Type B pancreatic cell (in vitro differentiated cells): ENCODE measurements around the gene CCDC158. TPM values are rescaled to one million over a fixed set of nuclear protein-coding genes. Genes with fewer than 3 reads are reported as not detected.

Source experiments
- DNase-seq: peaks from one replicate; pipeline ENCODE4 v3.0.0; 2021; ENCODE audit warnings: mixed read lengths; ENCODE audit not compliant: unreplicated experiment; ENCODE audit errors: extremely low spot score
- H3K27ac Mint-ChIP-seq: 2 replicates; pipeline ENCODE4 v1.8.0; 2021; ENCODE audit warnings: mild to moderate bottlenecking, mixed read lengths
- H3K27me3 Mint-ChIP-seq: 2 replicates; pipeline ENCODE4 v1.8.0; 2021; ENCODE audit warnings: mixed read lengths
- H3K36me3 Mint-ChIP-seq: 2 replicates; pipeline ENCODE4 v1.8.0; 2021; ENCODE audit warnings: mixed read lengths
- H3K4me1 Mint-ChIP-seq: one replicate; pipeline ENCODE4 v1.8.0; 2021; ENCODE audit warnings: mixed read lengths; ENCODE audit not compliant: unreplicated experiment
- H3K4me3 Mint-ChIP-seq: 2 replicates; pipeline ENCODE4 v1.8.0; 2021; ENCODE audit warnings: mild to moderate bottlenecking, mixed read lengths
- H3K9me3 Mint-ChIP-seq: 2 replicates; pipeline ENCODE4 v1.8.0; 2021; ENCODE audit warnings: mixed read lengths
- CTCF ChIP-seq: fragments of 200-600 bp; sonication (generic); conservative IDR thresholded peaks from 2 replicates; pipeline ENCODE4 v1.5.0; 2021; ENCODE audit warnings: antibody characterized with exemption, mild to moderate bottlenecking
- total RNA-seq: library from RNA; stranded (reverse); gene quantifications from 2 replicates; pipeline ENCODE4 v1.2.1, GENCODE V29; 2021; ENCODE audit warnings: low replicate concordance

The CCDC158 gene
- total RNA-seq, 1 donor from 2014 or later, result not detected

GRCh38 chr4:76334885-76335284, 86.1 kb downstream of the CCDC158 start:
- TF ChIP-seq CTCF, result no peak
- no peak overlapping the region for H3K4me3 Mint-ChIP-seq
- H3K36me3 Mint-ChIP-seq, result no peaks in the 10 kb centered on the region
- H3K27me3 Mint-ChIP-seq, result no peaks in the 10 kb centered on the region
- H3K9me3 Mint-ChIP-seq, result peaks cover 5% of the 10 kb centered on the region
- H3K27ac Mint-ChIP-seq, result no peak overlapping the region
- no peak for DNase-seq
- H3K4me1 Mint-ChIP-seq, result peaks cover 2% of the 10 kb centered on the region

- H3K27ac Mint-ChIP-seq, result no peak overlapping the region
- no peak for DNase-seq
- H3K4me3 Mint-ChIP-seq, result no peak overlapping the region
- H3K9me3 Mint-ChIP-seq, result peaks cover 13% of the 10 kb centered on the region
- no peaks in the 10 kb centered on the region for H3K4me1 Mint-ChIP-seq
- H3K36me3 Mint-ChIP-seq, result no peaks in the 10 kb centered on the region
- TF ChIP-seq CTCF, result no peak
- H3K27me3 Mint-ChIP-seq, result no peaks in the 10 kb centered on the region
Measured at GRCh38 chr4:76326515-76326914, 94.4 kb downstream of the CCDC158 start.

GRCh38 chr4:76325072-76325471, 95.9 kb downstream of the CCDC158 start:
- no peak overlapping the region for H3K27ac Mint-ChIP-seq
- peaks cover 25% of the 10 kb centered on the region for H3K9me3 Mint-ChIP-seq
- no peaks in the 10 kb centered on the region for H3K27me3 Mint-ChIP-seq
- no peak for TF ChIP-seq CTCF
- no peak overlapping the region for H3K4me3 Mint-ChIP-seq
- no peaks in the 10 kb centered on the region for H3K36me3 Mint-ChIP-seq
- DNase-seq, result no peak
- no peaks in the 10 kb centered on the region for H3K4me1 Mint-ChIP-seq

- H3K27ac Mint-ChIP-seq, result no peak overlapping the region
- H3K4me1 Mint-ChIP-seq, result no peaks in the 10 kb centered on the region
- no peaks in the 10 kb centered on the region for H3K36me3 Mint-ChIP-seq
- H3K27me3 Mint-ChIP-seq, result no peaks in the 10 kb centered on the region
- H3K9me3 Mint-ChIP-seq, result peaks cover 22% of the 10 kb centered on the region
- no peak for DNase-seq
- no peak for TF ChIP-seq CTCF
- H3K4me3 Mint-ChIP-seq, result no peak overlapping the region
Measured at GRCh38 chr4:76322236-76322635, 98.7 kb downstream of the CCDC158 start.

GRCh38 chr4:76316131-76316530, 104.8 kb downstream of the CCDC158 start:
- no peaks in the 10 kb centered on the region for H3K36me3 Mint-ChIP-seq
- no peak overlapping the region for H3K27ac Mint-ChIP-seq
- TF ChIP-seq CTCF, result no peak
- no peaks in the 10 kb centered on the region for H3K4me1 Mint-ChIP-seq
- H3K4me3 Mint-ChIP-seq, result no peak overlapping the region
- H3K27me3 Mint-ChIP-seq, result no peaks in the 10 kb centered on the region
- no peak for DNase-seq
- H3K9me3 Mint-ChIP-seq, result peaks cover 25% of the 10 kb centered on the region
